BE2C (cell line): ENCODE results near the gene RNPEPL1.
A peak's percentile ranks its signal among the peaks of the same experiment; 100 is the strongest.

Source experiments
- DNase-seq: peaks from one replicate; pipeline ENCODE4 v3.0.0-alpha.2; 2020
- H3K27me3 ChIP-seq: fragments of 250-450 bp; sonication (Bioruptor Pico); 2 replicates; pipeline ENCODE4 v1.5.1; 2020; ENCODE audit warnings: mild to moderate bottlenecking
- H3K36me3 ChIP-seq: fragments of 250-450 bp; sonication (Bioruptor Pico); 2 replicates; pipeline ENCODE4 v1.5.1; 2020; ENCODE audit warnings: mild to moderate bottlenecking
- H3K4me1 ChIP-seq: fragments of 250-450 bp; sonication (Bioruptor Pico); 2 replicates; pipeline ENCODE4 v1.5.1; 2020
- H3K4me3 ChIP-seq: 2 replicates; pipeline ENCODE4 v1.5.1; 2011; ENCODE audit warnings: low read depth, low read length
- H3K9me3 ChIP-seq: fragments of 250-450 bp; sonication (Bioruptor Pico); 2 replicates; pipeline ENCODE4 v1.5.1; 2020
- TF ChIP-seq, protein P1 (sequence below): IDR thresholded peaks from 2 replicates; pipeline ENCODE4 v1.5.1; 2012; ENCODE audit warnings: mild to moderate bottlenecking, low read depth, low read length

RNPEPL1 gene

DNA sequence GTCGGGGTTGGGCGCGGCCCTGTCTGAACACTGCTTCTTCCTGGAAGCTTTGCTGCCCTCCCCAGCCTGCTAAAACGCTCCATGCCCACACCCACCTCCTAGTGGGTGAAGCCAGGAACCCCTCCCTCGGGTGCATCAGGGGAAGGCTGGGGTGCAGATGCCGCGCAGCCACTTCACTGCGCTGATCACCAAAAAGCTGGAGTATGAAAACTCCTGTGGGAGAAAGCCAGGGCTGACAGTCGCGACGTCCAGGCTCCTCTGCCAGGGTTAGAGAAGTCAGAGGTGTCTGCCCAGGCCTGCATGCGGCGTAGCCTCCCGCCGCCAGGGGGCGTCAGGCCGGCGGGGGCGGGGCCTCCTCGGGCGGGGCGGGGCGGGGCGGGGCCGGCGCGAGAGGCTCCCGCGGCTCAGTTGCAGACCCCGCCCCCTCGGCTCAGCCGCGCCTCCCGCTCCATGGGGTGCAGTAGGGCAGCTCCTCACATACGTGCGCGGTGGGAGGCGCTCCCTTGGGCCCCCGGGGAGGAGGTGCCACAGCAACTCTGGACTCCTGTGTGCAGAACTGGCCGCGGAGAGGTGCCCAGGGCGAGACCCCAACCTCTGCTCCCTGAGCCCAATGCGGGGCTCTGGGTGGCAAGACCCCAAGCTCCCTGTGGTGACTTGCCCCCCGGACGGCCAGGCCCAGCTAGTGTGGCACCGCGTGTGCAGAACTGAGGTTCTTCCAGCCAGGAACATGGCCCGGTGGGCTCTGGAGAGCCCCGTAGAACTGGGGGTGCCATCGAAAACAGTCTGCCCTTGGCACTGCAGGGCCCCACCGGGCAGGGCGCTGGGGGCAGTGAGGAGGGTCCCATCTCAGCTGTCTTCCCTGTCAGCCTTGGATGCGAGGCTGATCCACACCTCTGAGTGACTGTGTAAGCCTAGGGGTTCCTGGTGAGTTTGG lies 1.8 kb upstream of the RNPEPL1 start:
- DNase-seq, result peak; percentile 93
- TF ChIP-seq, protein P1, sequence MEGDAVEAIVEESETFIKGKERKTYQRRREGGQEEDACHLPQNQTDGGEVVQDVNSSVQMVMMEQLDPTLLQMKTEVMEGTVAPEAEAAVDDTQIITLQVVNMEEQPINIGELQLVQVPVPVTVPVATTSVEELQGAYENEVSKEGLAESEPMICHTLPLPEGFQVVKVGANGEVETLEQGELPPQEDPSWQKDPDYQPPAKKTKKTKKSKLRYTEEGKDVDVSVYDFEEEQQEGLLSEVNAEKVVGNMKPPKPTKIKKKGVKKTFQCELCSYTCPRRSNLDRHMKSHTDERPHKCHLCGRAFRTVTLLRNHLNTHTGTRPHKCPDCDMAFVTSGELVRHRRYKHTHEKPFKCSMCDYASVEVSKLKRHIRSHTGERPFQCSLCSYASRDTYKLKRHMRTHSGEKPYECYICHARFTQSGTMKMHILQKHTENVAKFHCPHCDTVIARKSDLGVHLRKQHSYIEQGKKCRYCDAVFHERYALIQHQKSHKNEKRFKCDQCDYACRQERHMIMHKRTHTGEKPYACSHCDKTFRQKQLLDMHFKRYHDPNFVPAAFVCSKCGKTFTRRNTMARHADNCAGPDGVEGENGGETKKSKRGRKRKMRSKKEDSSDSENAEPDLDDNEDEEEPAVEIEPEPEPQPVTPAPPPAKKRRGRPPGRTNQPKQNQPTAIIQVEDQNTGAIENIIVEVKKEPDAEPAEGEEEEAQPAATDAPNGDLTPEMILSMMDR, result peak; percentile 62
- H3K9me3 ChIP-seq, result no peaks in the 10 kb centered on the region
- H3K4me1 ChIP-seq, result peaks cover 21% of the 10 kb centered on the region
- H3K36me3 ChIP-seq, result no peaks in the 10 kb centered on the region
- H3K27me3 ChIP-seq, result no peaks in the 10 kb centered on the region
- H3K4me3 ChIP-seq, result peak overlapping the region; percentile 70

DNA sequence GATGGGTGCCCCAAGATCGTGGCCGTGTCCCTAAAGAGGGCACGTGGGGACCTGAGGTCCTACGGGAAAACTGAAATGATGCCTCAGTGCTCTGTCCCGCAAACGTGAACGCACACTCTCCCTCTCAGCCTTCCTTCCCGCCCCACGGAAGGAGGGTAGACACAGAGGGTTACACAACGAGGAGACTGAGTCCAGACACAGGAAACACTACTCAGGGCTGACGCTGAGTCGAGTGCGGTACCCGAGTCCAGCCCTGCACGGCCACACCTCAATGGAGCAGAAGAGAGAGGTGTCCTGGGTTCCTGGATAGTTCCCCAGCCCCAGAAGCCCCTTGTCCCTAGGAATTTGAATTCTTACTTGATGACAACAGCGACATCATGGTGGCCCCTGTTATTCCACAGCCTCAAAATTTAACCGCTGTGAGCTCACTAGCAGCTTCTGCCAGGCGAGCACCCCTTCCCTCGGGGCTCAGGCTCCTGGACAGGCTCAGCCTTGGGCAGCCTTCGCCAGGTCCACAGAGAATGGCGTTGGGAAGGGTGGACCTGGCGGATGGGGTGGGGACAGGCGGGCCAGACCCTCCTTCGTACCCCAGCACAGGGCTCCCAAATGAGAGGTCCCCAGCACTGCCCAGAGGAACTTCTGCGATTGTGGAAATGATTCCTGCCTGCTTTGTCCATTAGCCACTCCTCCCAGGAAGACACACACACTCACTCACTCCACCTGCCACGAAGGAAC lies 980 bp upstream of the RNPEPL1 start:
- peak overlapping the region; percentile 70 for H3K4me3 ChIP-seq
- no peaks in the 10 kb centered on the region for H3K9me3 ChIP-seq
- peaks cover 21% of the 10 kb centered on the region for H3K4me1 ChIP-seq
- TF ChIP-seq, protein P1, result no peak
- no peaks in the 10 kb centered on the region for H3K36me3 ChIP-seq
- DNase-seq, result no peak
- H3K27me3 ChIP-seq, result no peaks in the 10 kb centered on the region

DNA sequence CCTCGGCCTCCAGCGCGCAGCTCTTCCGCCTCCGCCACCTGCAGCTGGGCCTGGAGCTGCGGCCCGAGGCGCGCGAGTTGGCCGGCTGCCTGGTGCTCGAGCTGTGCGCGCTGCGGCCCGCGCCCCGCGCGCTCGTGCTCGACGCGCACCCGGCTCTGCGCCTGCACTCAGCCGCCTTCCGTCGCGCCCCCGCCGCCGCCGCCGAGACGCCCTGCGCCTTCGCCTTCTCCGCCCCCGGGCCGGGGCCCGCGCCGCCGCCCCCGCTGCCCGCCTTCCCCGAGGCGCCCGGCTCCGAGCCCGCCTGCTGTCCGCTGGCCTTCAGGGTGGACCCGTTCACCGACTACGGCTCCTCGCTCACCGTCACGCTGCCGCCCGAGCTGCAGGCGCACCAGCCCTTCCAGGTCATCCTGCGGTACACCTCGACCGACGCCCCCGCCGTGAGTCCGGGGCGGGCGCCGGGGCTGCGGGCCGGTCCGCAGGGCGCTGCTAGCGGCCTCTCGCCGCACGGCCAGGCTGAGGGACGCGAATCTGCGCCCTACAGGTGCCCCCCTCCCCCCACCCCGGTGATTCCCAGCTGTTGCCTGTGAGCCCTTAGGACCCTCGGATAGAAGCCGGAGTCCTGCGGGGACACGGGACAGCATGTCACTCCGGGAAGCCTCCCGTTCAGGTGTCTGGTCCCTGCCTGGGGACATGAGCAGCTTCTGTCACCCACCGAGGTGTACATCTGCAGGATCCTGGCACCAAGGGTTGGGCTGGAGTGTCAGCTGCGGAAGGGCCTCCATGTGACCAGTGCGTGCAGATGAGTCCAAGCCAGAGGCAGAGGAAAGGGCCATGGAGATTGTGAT lies 616 bp downstream of the RNPEPL1 start:
- peak; percentile 67 for DNase-seq
- Histone ChIP-seq H3K36me3 (no peaks in the 10 kb centered on the region), H3K4me1 (peaks cover 21% of the 10 kb centered on the region), H3K4me3 (peak overlapping the region; percentile 59), H3K9me3 (no peaks in the 10 kb centered on the region), H3K27me3 (no peaks in the 10 kb centered on the region)
- TF ChIP-seq, protein P1, result no peak

DNA sequence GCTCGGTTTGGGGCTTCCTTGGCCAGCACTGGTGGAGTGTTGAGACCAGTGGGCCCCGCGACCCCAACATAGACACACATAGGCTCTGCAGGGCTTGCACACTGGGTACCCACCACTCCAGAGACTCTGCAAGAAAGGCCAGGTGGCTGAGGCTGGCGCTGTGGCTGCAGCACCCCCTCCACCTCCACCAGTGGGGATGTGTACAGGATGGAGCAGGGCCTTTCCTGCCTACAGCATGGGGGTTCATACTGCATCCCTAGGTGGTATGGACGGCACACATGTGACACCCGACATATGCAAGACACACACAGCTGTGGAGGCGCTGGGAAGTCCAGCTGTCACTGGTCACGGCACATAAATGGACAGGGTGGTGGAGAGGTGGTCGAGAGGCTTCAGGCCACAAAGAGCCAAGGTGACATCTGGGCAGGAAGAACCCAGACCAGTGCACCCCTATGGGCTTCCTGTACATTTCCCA lies 1.3 kb downstream of the RNPEPL1 start:
- Histone ChIP-seq H3K27me3 (no peaks in the 10 kb centered on the region), H3K4me1 (peaks cover 21% of the 10 kb centered on the region), H3K36me3 (peaks cover under 1% of the 10 kb centered on the region; the same call in 1 of the 2 replicates), H3K4me3 (peak overlapping the region; percentile 59), H3K9me3 (no peaks in the 10 kb centered on the region)
- TF ChIP-seq, protein P1, result no peak
- no peak for DNase-seq

DNA sequence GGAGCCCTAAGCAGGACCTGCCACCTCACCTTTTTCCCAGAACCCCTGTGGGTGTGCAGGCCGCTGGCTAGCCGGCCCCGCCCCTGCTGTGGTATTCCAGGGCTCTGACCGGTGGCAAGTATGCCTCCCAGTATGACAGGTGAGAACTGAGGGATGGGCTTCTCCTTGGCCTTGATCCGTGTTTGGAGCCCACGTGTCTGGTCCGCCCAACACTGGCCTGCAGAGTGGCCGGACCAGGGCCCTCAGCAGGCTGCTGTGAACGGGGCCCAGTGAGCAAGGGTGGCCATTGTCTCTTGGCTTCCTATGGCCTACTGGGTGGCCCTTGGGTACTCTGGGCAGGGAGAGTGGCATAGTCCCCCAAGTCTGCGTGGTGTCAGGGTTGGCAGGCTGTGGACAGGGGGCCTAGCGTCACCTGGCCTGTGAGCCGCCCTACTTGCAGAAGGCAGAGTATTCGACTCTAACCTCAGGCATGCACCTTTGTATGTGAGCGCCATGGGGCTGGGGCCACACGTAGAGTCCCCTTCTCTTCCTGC lies 1.8 kb downstream of the RNPEPL1 start:
- peaks cover 21% of the 10 kb centered on the region for H3K4me1 ChIP-seq
- TF ChIP-seq, protein P1, result no peak
- H3K27me3 ChIP-seq, result no peaks in the 10 kb centered on the region
- no peaks in the 10 kb centered on the region for H3K9me3 ChIP-seq
- H3K36me3 ChIP-seq, result peaks cover 5% of the 10 kb centered on the region
- peak; percentile 6 for DNase-seq
- no peak overlapping the region for H3K4me3 ChIP-seq
